Measurements from ENCODE around the gene PPFIA2. TPM values are rescaled to one million over a fixed set of nuclear protein-coding genes. Genes with fewer than 3 reads are reported as not detected.

The PPFIA2 gene
- total RNA-seq (10 to 100 TPM; 10.5 to 18.3 TPM), polyA plus RNA-seq (ENCODE audit: insufficient read depth, low read depth, low replicate concordance) (22.1 TPM)
- long read RNA-seq, donor 1, result 0 reads
- long read RNA-seq, donor 2, result 0 reads

DNA sequence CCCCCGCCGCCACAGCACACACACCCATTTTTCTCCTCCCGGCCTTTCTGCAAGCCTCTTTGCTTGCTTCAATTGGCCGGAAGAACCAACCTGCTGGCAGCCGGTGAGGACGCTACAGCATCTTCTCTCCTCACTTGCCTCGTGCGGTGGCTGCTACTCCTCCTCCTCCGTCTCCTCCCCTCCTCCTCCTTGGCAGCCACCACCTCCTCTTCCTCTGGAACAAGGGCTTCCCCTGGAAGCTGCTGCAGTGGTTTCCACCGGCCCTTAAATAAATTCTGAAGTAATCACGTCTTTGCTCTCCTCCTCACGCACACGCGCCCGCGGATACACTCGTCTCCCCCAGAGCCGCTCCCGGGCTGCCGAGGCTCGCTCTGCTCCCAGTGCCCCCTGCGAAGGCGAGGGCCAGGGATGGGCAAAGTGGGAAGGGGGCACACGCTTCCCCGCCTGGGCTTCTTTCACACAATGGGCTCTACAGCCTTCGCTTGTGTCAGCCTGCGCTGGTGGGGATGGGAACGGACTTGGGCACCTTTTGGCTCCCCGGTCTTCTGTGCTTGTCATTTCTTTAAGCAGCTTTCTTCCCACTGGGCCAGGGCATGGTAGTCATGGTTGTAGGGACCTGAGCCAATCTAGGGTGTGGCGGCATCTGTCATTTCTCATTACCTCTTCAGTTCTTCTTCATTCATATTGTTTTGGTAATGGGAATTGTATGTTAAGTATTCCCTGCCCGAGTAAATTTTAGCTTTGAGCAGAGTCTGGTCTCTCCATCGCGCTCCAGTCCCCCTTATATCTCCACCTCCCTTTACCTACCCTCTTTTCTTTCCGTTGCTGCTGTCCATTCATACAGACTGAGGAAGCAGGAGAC is at the start of gene PPFIA2:
PPFIA2 (minus strand) TSS at position 161 of the 862 bp plus-strand sequence.
- Histone ChIP-seq H3K4me1 (no peaks in the 10 kb centered on the region), H3K36me3 (ENCODE audit: low read depth, missing control alignments) (no peaks in the 10 kb centered on the region), H3K27me3 (no peaks in the 10 kb centered on the region), H3K4me3 (peak within 1 kb of the TSS; percentile 61 to 63), H3K27ac (peak within 1 kb of the TSS in 1 of 2 donors; percentile 69), H3K9me3 (no peaks in the 10 kb centered on the region)
- intact Hi-C loops (cut with DNase I; ENCODE audit: low total_unique reads), result no loop called here
- 2 to 3% methylated on average over 17 to 34 of the region's 34 CpGs for WGBS, 2 donors
- TF ChIP-seq, protein P1, sequence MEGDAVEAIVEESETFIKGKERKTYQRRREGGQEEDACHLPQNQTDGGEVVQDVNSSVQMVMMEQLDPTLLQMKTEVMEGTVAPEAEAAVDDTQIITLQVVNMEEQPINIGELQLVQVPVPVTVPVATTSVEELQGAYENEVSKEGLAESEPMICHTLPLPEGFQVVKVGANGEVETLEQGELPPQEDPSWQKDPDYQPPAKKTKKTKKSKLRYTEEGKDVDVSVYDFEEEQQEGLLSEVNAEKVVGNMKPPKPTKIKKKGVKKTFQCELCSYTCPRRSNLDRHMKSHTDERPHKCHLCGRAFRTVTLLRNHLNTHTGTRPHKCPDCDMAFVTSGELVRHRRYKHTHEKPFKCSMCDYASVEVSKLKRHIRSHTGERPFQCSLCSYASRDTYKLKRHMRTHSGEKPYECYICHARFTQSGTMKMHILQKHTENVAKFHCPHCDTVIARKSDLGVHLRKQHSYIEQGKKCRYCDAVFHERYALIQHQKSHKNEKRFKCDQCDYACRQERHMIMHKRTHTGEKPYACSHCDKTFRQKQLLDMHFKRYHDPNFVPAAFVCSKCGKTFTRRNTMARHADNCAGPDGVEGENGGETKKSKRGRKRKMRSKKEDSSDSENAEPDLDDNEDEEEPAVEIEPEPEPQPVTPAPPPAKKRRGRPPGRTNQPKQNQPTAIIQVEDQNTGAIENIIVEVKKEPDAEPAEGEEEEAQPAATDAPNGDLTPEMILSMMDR (IDR thresholded peaks at IDR 0.05), result no peak
- TF ChIP-seq POLR2A (IDR thresholded peaks at IDR 0.05), result no peak
- DNase-seq, result peak; percentile 49

DNA sequence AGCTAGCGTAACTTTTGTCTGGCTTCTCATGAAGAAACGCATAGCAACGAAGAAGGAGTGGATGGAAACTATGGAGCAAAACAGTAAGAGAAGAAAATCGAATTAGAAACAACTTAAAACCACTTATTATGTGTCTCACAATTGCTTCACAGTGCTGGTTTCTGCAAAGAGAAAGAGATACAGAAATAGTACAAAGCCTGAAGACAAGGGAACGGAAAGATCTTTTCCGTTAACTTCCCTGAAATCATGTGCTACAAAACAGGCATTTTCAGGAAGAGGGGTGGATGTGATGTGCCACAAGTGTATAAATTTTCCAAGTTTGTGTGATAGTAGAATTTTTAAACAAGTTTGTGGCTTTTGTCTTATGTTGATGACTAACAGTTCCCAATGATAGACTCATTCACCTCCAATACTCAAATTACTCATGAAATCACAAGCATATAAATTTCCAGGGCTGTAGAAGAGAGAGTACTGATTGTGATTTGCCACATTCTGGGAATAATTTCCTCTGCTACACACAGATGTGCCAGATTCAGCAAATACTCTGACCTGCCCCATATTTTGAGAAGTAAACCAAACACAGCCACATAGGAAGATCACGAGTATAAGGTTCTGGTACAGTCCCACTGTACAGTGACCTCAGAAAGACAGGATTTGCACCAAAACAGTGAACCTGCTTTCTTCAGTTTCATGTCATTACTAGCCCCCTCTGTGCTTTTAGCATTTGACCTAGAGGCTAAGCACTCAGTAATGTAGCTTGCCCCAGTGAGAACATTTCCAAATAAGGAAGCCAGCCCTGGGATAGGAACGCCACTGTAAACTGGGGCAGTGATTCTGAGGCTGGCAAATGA is 41.4 kb upstream of the PPFIA2 start:
- peak; percentile 15 for DNase-seq
- Histone ChIP-seq H3K4me1 (no peaks in the 10 kb centered on the region), H3K27ac (peak overlapping the region; percentile 5 to 75), H3K4me3 (no peak overlapping the region), H3K27me3 (no peaks in the 10 kb centered on the region), H3K36me3 (ENCODE audit: low read depth, missing control alignments) (no peaks in the 10 kb centered on the region), H3K9me3 (no peaks in the 10 kb centered on the region)
- WGBS, 2 donors, result 50 to 58% methylated on average over 8 of the region's 8 CpGs
- intact Hi-C loops (cut with DNase I; ENCODE audit: low total_unique reads), result no loop called here
- TF ChIP-seq, protein P1 (IDR thresholded peaks at IDR 0.05), result no peak
- TF ChIP-seq POLR2A (IDR thresholded peaks at IDR 0.05), result no peak

DNA sequence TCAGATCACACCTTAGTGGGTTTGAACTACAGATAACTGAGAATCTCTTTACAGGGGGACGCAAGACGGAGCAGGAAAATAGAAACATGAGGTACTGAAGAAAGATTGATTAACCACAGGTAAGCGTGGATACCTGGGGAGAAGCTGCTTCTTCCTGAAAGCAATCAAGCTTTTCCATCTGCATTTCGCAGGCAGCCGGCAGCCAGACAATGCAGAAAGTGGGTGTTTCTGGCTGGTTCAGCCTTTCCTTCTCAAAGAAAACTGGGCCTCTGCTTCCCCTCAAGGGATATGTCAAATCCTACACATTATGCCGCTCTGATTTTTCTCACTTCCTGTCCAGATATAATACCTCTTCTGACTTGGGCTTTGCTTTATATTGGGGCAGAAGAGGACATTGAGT is 39.1 kb upstream of the PPFIA2 start:
- WGBS, 2 donors, result 75 to 77% methylated on average over 6 of the region's 6 CpGs
- Histone ChIP-seq H3K4me1 (no peaks in the 10 kb centered on the region), H3K4me3 (no peak overlapping the region), H3K27ac (no peak overlapping the region), H3K27me3 (peaks cover 3% of the 10 kb centered on the region), H3K36me3 (ENCODE audit: low read depth, missing control alignments) (no peaks in the 10 kb centered on the region), H3K9me3 (no peaks in the 10 kb centered on the region)
- no peak for TF ChIP-seq POLR2A (IDR thresholded peaks at IDR 0.05)
- TF ChIP-seq, protein P1 (IDR thresholded peaks at IDR 0.05), result no peak
- intact Hi-C loops (cut with DNase I; ENCODE audit: low total_unique reads), result no loop called here
- no peak for DNase-seq

DNA sequence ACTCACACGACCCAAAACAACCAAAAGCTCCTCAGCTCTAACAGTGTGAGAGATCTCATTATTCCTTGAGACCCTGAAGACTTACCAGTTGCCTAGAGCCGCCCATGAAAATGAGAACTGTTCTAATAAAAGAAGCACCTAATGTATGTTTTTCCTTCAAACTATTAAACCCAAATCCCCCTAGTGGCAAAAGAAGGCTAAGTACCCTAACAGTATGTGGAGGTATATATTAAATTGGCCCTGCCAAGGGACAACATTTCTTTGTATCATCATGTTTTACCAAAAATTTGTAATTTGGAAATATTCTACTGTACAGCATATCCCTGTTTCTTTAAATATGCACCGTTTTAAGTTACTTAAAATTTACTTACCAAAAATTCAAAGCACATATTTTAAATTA is 38.0 kb upstream of the PPFIA2 start:
- 51 to 65% methylated on average over 3 of the region's 3 CpGs for WGBS, 2 donors
- Histone ChIP-seq H3K36me3 (ENCODE audit: low read depth, missing control alignments) (no peaks in the 10 kb centered on the region), H3K4me3 (no peak overlapping the region), H3K27me3 (peaks cover 3% of the 10 kb centered on the region), H3K4me1 (no peaks in the 10 kb centered on the region), H3K9me3 (no peaks in the 10 kb centered on the region), H3K27ac (no peak overlapping the region)
- intact Hi-C loops (cut with DNase I; ENCODE audit: low total_unique reads), result no loop called here
- TF ChIP-seq POLR2A (IDR thresholded peaks at IDR 0.05), result no peak
- TF ChIP-seq, protein P1 (IDR thresholded peaks at IDR 0.05), result peak in 1 of 3 experiments; percentile 55
- DNase-seq, result no peak
